SIG-M5 treated with dmso at 0.1 percent for 504 hours (cell line): ENCODE data around the gene SNAP47.

Source experiments
- DNase-seq: peaks from one replicate; lab custom pipeline; 2025; ENCODE audit not compliant: unreplicated experiment; lab: John Stamatoyannopoulos, UW

The SNAP47 gene

DNA sequence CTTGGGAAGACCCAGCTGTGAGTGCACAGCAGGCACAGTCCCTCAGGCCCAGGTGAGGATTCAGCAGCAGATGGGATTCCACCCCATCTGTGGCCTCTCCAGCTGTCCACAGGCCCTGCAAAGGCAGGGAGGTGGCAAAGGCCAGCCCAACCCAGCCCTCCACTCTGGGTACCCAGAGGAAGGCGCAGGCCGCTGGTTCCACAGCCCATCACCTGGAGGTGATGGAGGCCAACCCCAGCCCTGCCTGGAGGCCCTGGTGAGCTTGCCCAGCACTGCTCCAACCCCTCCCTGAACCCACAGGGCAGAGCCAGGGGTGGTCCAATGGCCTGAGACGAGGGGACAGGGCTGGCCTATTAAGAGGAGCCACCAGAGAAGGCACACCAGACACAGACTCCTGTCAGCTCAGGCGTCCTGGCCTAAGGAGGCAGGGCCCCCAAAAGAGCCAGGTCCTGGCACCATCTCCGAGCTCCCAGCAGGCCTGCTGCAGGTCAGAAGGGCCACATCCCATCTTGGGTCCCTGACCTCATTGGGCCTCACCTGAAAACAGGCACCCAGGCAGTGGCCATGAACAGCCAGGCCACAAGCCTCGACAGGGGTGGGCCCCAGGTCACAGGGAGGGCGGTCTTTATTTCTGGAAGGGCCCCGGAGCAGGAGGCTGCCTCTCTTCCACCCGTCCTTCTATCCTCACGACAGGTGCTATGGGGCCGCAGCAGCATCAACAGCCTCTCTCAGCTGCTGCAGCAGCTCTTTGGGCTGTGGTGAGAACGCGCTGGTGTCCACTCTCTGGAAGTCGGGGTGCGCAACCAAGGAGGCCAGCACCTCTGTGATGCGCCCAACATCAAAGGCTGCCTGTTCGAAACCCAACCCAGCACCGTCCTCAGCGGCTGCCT, 3.3 kb upstream of the SNAP47 start:
- no peak for DNase-seq

- no peak for DNase-seq
Measured at GRCh38 chr1:227732586-227733308, 2.5 kb upstream of the SNAP47 start.

GRCh38 chr1:227733309-227733705, 1.9 kb upstream of the SNAP47 start:
- DNase-seq, result no peak

- no peak for DNase-seq
Measured at GRCh38 chr1:227733751-227734545, 1.3 kb upstream of the SNAP47 start.

DNA sequence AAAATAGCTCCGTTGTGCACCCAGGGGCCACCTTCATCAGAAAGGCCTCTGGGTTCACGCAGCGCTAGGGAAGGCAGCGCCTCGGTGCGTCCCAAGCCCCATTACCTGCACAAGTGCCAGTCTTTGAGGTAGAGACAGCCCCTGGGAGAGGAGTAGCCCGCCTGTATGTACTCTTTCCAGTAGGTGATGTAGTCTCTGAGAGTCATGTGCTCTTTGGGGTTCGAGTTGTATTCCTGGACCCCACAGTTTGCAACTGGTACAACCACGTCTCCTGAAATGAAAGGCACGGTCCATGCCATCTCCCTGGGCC, 734 bp upstream of the SNAP47 start:
- DNase-seq, result no peak

- no peak for DNase-seq
Measured at GRCh38 chr1:227735539-227736285, 477 bp downstream of the SNAP47 start.

DNA sequence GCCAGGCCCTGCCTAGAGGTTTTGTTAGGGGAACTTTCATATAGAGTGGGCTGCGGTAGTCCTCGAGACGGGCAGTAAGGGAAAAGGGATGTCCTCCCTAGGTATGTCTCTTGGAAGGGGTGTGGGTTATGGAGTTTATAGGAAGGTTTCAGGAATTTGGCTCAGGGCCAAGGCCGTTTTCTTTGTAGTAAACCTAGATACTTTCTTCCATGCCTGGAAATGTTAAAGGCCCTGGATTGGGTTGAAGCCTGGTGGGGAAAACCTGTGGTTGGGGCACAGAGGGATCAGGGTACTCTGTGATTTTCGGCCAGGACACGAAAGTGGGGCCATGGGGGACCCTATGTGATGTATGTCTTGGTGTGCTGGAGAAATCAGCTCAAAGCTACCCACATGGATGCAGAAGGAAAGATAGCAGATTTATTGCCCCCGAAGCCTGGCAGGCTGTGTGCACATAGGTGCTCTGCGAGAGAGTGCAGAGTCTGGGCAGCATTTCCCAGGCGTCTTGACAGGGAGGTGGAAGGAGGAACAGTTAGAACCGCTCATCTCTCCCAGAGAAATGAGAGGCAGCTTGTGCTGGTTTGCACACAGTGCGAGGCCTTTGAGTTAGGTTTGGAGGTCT, 1.7 kb downstream of the SNAP47 start:
- DNase-seq, result no peak

GRCh38 chr1:227738820-227739219, 3.6 kb downstream of the SNAP47 start:
- no peak for DNase-seq

DNA sequence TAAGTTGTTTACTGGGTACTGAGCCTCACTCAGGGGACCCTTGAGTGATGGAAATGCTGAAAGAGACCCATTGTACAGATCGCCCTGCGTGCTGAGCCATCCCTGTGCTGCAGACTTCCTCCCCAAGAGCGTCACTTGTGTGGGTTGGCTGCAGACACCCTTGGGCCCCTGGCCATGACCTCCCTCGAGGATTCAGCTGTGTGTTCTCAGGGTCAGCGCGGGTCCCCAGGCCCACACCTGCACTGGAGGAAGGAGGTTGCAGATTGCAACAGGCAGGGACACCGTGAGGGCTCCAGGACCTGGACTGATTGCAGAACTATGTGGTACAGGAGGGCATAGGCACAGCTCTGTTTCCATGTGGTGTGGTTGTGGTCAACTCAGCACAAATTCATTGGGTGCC, 4.4 kb downstream of the SNAP47 start:
- DNase-seq, result no peak

- DNase-seq, result no peak
Measured at GRCh38 chr1:227740401-227740960, 5.2 kb downstream of the SNAP47 start.

- no peak for DNase-seq
Measured at GRCh38 chr1:227741166-227741870, 6.1 kb downstream of the SNAP47 start.

DNA sequence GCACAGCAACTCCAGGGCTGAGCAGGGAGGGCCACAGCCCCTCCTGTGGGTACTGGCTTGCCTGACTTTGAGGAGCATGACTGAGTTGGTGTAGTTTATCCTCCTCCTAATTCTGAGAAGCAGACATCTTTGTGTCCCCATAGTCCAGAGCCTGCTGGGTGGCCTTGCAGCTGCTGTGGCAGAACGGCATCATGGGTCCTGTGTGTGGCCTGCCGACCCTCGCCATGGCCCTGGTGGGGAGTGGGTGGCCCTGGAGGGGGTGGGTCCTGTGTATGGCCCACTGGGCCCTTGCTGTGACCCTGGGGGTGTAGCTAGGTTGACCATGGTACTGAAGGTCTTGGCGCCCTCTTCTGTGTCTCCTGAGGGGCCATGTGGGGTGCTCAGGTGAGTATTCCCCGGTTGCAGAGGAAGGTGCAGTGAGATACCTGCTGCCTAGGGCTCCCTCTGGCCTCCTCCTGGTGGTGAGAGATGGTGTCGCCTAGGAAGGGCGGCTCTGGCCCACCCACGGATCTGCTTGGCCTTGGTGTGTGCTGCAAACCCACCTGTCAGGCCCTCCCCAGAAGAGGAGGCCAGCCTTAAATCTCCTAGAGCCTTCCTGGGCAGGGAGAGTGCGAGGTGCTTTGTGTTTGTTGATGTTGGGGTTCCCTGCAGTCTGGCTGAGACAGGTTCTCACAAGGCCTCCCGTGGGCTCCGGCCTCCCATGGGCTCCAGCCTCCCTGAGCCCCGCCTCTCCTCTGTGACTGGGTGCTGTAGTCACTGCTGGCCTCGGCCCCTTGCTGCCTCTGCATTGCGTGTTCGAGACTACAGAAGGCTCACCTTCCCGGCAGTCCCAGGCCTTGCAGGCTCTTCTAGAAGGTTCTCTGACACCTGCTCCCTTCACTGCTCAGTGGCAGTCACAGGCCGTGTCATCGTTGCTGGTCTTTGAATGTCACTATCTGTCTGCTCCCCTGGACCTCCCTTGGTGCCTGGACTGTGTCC, 7.8 kb downstream of the SNAP47 start:
- DNase-seq, result no peak

- no peak for DNase-seq
Measured at GRCh38 chr1:227744668-227745067, 9.4 kb downstream of the SNAP47 start.

DNA sequence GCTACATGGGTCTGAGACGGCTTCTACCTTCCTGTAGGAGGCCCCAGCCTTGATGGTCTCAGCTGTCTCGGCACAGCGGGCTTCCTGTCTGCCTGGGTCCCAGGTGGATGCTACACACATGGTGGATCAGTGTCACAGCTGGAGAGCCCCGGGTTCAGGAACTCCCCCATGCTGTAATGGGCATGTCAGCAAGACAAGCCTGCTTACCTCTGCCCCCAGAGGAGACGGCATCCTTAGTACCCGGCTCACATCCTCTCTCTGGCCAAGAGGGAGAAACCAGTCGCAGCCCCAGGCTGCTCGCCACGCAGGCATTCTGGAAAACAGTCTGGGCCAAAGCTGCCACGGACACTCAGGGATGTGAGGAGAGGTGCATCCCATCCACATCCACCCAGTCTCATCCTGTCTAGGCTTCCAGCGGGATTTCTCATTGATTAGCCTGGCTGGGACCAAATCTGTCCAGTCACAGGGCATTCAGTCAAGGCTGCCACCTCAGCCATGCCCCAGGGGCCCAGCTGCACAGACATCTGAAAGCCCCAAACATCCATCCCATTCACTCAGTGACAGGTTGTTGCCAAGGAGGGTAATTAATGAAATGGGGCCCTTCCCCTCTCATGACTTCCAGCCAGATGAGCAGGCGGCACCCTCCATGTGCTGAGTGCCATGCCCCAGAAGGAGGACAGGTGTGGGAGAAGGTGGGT, 10.5 kb downstream of the SNAP47 start:
- DNase-seq, result no peak

- DNase-seq, result no peak
Measured at GRCh38 chr1:227746676-227747075, 11.4 kb downstream of the SNAP47 start.

- DNase-seq, result no peak
Measured at GRCh38 chr1:227747382-227747781, 12.1 kb downstream of the SNAP47 start.

DNA sequence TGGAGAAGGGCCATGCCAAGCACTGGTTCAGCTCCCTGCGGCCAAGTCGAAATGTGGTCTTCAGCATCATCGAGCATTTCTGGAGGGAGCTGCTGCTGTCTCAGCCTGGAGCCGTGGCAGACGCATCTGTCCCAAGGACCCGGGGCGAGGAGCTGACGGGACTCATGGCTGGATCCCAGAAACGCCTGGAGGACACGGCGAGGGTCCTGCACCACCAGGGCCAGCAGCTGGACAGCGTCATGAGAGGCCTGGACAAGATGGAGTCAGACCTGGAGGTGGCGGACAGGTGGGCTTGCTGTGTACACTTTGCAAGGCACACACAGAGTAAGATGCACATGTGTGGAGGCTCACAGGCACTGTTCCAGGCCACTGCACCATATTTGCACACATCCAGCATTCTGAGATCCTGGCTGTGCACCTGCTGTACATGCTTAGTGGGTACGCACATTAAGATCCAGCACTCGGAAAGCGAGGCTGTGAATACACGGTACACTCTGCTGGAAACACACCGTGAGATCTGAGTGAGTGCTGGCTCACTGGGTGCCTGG, 12.8 kb downstream of the SNAP47 start:
- DNase-seq, result no peak
